A549 treated with Hydrocortisone at 1 μM for 4 hours (cell line): ENCODE data around the gene LYPD6. TPM values are rescaled to one million over a fixed set of nuclear protein-coding genes. Genes with fewer than 3 reads are reported as not detected.

ENCODE experiments used
- total RNA-seq: library from RNA; stranded (reverse); fragments of 200-300 nt; extraction: Qiagen RNA extraction; gene quantifications from 5 replicates; pipeline ENCODE4 v1.2.3, GENCODE V29; 2022

LYPD6 gene, protein sequence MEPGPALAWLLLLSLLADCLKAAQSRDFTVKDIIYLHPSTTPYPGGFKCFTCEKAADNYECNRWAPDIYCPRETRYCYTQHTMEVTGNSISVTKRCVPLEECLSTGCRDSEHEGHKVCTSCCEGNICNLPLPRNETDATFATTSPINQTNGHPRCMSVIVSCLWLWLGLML
- total RNA-seq = 0.06 to 0.09 TPM (median 0.08 TPM) in 5 replicates

DNA sequence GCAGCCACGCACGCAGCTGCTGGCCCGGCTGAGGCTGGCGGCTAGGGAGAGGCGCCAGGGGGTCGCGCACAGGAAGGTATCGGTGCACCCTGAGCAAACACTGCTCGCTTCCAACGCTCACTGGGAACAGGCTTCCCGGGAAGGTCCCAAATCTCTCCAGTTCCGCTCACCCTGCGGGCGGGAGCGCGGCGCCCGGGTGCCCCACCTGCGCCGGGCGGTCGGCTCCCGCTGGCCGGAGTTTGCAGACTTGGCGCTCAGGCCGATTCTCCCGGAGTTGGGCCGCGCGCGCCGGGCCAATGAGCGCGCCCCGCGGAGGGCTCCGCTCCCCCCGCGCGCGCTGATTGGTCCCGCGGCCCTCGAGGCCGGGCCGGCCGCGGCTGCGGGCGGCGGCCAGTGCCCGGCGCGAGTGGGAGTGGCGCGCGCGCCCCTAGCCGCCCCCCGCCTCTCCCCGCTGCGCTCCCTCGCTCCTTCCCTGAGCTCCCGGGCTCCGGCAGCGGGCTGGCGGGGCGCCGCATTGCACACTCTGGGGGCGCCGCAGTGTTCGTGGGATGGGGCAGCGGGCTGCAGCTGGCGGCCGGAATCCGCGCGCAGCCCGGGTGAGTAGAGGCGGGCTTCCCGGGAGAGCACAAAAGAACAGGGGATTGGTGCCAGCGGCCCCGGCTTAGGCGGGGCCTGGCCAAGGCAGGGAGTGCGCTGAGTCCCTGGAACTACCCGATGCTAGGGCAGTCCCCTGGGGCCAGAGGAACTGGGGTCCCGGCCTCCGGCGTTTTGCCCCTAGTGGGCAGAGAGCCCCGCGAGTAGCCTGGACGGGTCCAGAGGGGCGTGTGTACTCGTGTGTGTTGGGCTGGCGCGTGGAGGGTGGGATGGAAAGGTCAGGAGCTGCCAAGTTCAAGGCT is at the start of gene LYPD6:
Gene LYPD6 (plus strand): TSS at position 461 of the 896 bp plus-strand sequence. CDS start 107,122 bp downstream, outside the sequence.

